ENCODE data around the gene MRTFB.
A peak's percentile ranks its signal among the peaks of the same experiment; 100 is the strongest.

MRTFB gene

GRCh38 chr16:14198012-14198411 is 126.9 kb downstream of the MRTFB start:
- no peak for TF ChIP-seq CTCF (IDR thresholded peaks at IDR 0.05; ENCODE audit: control extremely low read depth, extremely low read depth, low read depth, missing control alignments)
- CTCF ChIA-PET: no interaction called here
- POLR2A ChIA-PET: no interaction called here
- DNase-seq (ENCODE audit: extremely low spot score): no peak

- no peak for TF ChIP-seq CTCF (IDR thresholded peaks at IDR 0.05; ENCODE audit: control extremely low read depth, extremely low read depth, low read depth, missing control alignments)
Measured at GRCh38 chr16:14198572-14198971, 127.5 kb downstream of the MRTFB start.

GRCh38 chr16:14199199-14199598 is 128.1 kb downstream of the MRTFB start:
- ChIA-PET POLR2A (no interaction called here), CTCF (interaction anchor here (1.3 to 1.7 kb wide), 3 partner anchors 94 to 279 kb away, joined by 3 to 4 read pairs (median 3); partner anchors contain the start of gene ERCC4)
- DNase-seq (ENCODE audit: extremely low spot score): no peak
- no peak for TF ChIP-seq CTCF (IDR thresholded peaks at IDR 0.05; ENCODE audit: control extremely low read depth, extremely low read depth, low read depth, missing control alignments)

More at GRCh38 chr16:14198572-14198971, 127.5 kb downstream of the MRTFB start:
- POLR2A ChIA-PET: no interaction called here
- DNase-seq (ENCODE audit: extremely low spot score): peak; percentile 14
- CTCF ChIA-PET: interaction anchor here (1.7 kb wide), 1 partner anchor 94 kb away, joined by 3 read pairs; no protein-coding TSS in a partner anchor

GRCh38 chr16:14199624-14200023 is 128.5 kb downstream of the MRTFB start:
- TF ChIP-seq CTCF (IDR thresholded peaks at IDR 0.05; ENCODE audit: control extremely low read depth, extremely low read depth, low read depth, missing control alignments): no peak
- ChIA-PET CTCF (interaction anchor here (1.2 to 1.7 kb wide), 4 partner anchors 26 to 280 kb away, joined by 3 to 4 read pairs (median 3); partner anchors contain the start of gene ERCC4), POLR2A (no interaction called here)
- no peak for DNase-seq (ENCODE audit: extremely low spot score)

GRCh38 chr16:14202095-14202494 is 131.0 kb downstream of the MRTFB start:
- no peak for DNase-seq (ENCODE audit: extremely low spot score)
- POLR2A ChIA-PET: no interaction called here
- TF ChIP-seq CTCF (IDR thresholded peaks at IDR 0.05; ENCODE audit: control extremely low read depth, extremely low read depth, low read depth, missing control alignments): no peak
- CTCF ChIA-PET: interaction anchor here (1.3 to 2.5 kb wide), 4 partner anchors 12 to 108 kb away, joined by 3 to 6 read pairs (median 4); no protein-coding TSS in a partner anchor

GRCh38 chr16:14202697-14203096 is 131.6 kb downstream of the MRTFB start:
- DNase-seq (ENCODE audit: extremely low spot score): no peak
- CTCF ChIA-PET: interaction anchor here (1.3 to 2.5 kb wide), 5 partner anchors 9 to 108 kb away, joined by 3 to 8 read pairs (median 5); no protein-coding TSS in a partner anchor
- TF ChIP-seq CTCF (IDR thresholded peaks at IDR 0.05; ENCODE audit: control extremely low read depth, extremely low read depth, low read depth, missing control alignments): no peak
- POLR2A ChIA-PET: no interaction called here

Measured in GM10248 (cell line).